GM19351 (cell line): ENCODE results near the gene GKN2.
A peak's percentile ranks its signal among the peaks of the same experiment; 100 is the strongest.
"Not testable (repeated sequence)": the region's sequence is repeated elsewhere in the genome, so short reads cannot be mapped to it uniquely, and the experiment has no call there.

Experiments used
- ATAC-seq: cut with Tn5 transposase; IDR thresholded peaks from one replicate; pipeline ENCODE4 v1.9.1; 2021; ENCODE audit warnings: mild to moderate bottlenecking, moderate library complexity; ENCODE audit not compliant: unreplicated experiment

Gene GKN2

GRCh38 chr2:68961380-68961779 lies 8.7 kb upstream of the GKN2 start:
- no peak for ATAC-seq

GRCh38 chr2:68959001-68959400 lies 6.3 kb upstream of the GKN2 start:
- ATAC-seq, result no peak

- not testable (repeated sequence) for ATAC-seq
Measured at GRCh38 chr2:68955432-68955831, 2.7 kb upstream of the GKN2 start.

GRCh38 chr2:68951899-68952298 lies 794 bp downstream of the GKN2 start:
- ATAC-seq, result no peak

GRCh38 chr2:68948710-68949109 lies 4.0 kb downstream of the GKN2 start:
- no peak for ATAC-seq

- no peak for ATAC-seq
Measured at GRCh38 chr2:68946117-68946516, 6.6 kb downstream of the GKN2 start.

- no peak for ATAC-seq
Measured at GRCh38 chr2:68943581-68944568, 8.8 kb downstream of the GKN2 start.

- no peak for ATAC-seq
Measured at GRCh38 chr2:68942827-68943226, 9.9 kb downstream of the GKN2 start.

- no peak for ATAC-seq
Measured at GRCh38 chr2:68940369-68940768, 12.3 kb downstream of the GKN2 start.

- ATAC-seq, result no peak
Measured at GRCh38 chr2:68939962-68940361, 12.7 kb downstream of the GKN2 start.

GRCh38 chr2:68938938-68939337 lies 13.8 kb downstream of the GKN2 start:
- no peak for ATAC-seq

- ATAC-seq, result no peak
Measured at GRCh38 chr2:68937346-68938055, 15.2 kb downstream of the GKN2 start.

- no peak for ATAC-seq
Measured at GRCh38 chr2:68936889-68937288, 15.8 kb downstream of the GKN2 start.

- no peak for ATAC-seq
Measured at GRCh38 chr2:68936427-68936826, 16.3 kb downstream of the GKN2 start.

GRCh38 chr2:68935471-68935870 lies 17.2 kb downstream of the GKN2 start:
- no peak for ATAC-seq

- no peak for ATAC-seq
Measured at GRCh38 chr2:68934021-68934420, 18.7 kb downstream of the GKN2 start.

- ATAC-seq, result no peak
Measured at GRCh38 chr2:68932402-68932801, 20.3 kb downstream of the GKN2 start.

GRCh38 chr2:68931799-68932198 lies 20.9 kb downstream of the GKN2 start:
- ATAC-seq, result no peak

- no peak for ATAC-seq
Measured at GRCh38 chr2:68931149-68931711, 21.5 kb downstream of the GKN2 start.

- ATAC-seq, result no peak
Measured at GRCh38 chr2:68926796-68927195, 25.9 kb downstream of the GKN2 start.

GRCh38 chr2:68925295-68925896 lies 27.3 kb downstream of the GKN2 start:
- peak; percentile 73 for ATAC-seq
